NCI-H82 treated with DMSO at 0.1 percent for 48 hours (cell line): ENCODE results near the gene GAGE12H.
"Not testable (repeated sequence)": the region's sequence is repeated elsewhere in the genome, so short reads cannot be mapped to it uniquely, and the experiment has no call there.

ENCODE experiments used
- DNase-seq: peaks from one replicate; lab custom pipeline; 2025; ENCODE audit not compliant: unreplicated experiment; lab: John Stamatoyannopoulos, UW

GAGE12H gene, protein sequence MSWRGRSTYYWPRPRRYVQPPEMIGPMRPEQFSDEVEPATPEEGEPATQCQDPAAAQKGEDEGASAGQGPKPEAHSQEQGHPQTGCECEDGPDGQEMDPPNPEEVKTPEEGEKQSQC

DNA sequence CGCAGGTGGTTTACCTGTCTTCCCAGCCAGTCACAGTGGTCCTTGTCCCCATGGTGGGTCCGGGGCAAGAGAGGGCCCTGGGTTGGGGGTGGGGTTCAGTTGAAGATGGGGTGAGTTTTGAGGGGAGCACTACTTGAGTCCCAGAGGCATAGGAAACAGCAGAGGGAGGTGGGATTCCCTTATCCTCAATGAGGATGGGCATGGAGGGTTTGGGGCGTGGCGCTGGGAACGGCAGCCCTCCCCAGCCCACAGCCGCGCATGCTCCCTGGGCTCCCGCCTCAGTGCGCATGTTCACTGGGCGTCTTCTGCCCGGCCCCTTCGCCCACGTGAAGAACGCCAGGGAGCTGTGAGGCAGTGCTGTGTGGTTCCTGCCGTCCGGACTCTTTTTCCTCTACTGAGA lies at the start of gene GAGE12H:
GAGE12H (plus strand) TSS at position 301 of the 400 bp plus-strand sequence. CDS start 1,155 bp downstream, outside the sequence.
- not testable (repeated sequence) for DNase-seq

DNA sequence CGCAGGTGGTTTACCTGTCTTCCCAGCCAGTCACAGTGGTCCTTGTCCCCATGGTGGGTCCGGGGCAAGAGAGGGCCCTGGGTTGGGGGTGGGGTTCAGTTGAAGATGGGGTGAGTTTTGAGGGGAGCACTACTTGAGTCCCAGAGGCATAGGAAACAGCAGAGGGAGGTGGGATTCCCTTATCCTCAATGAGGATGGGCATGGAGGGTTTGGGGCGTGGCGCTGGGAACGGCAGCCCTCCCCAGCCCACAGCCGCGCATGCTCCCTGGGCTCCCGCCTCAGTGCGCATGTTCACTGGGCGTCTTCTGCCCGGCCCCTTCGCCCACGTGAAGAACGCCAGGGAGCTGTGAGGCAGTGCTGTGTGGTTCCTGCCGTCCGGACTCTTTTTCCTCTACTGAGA lies 47.9 kb upstream of the GAGE12H start, which contains the start of gene GAGE12C:
GAGE12C (plus strand) TSS at position 301 of the 400 bp plus-strand sequence. CDS start 1,155 bp downstream, outside the sequence.
- not testable (repeated sequence) for DNase-seq

GRCh38 chrX:49541433-49541832 lies 38.3 kb upstream of the GAGE12H start, which contains the start of gene GAGE12D:
Gene GAGE12D (plus strand): TSS chrX:49541733. CDS start chrX:49542888, 1,155 bp downstream.
- not testable (repeated sequence) for DNase-seq

GRCh38 chrX:49550989-49551388 lies 28.8 kb upstream of the GAGE12H start, which contains the start of gene GAGE12E:
Gene GAGE12E (plus strand): TSS chrX:49551289. CDS start chrX:49552444, 1,155 bp downstream.
- not testable (repeated sequence) for DNase-seq

- DNase-seq, result not testable (repeated sequence)
Observed at GRCh38 chrX:49560542-49560941, 19.2 kb upstream of the GAGE12H start, which contains the start of gene GAGE12F. Gene GAGE12F (plus strand): TSS chrX:49560842. CDS start chrX:49561997, 1,155 bp downstream.

GRCh38 chrX:49568728-49569127 lies 11.0 kb upstream of the GAGE12H start:
- not testable (repeated sequence) for DNase-seq

DNA sequence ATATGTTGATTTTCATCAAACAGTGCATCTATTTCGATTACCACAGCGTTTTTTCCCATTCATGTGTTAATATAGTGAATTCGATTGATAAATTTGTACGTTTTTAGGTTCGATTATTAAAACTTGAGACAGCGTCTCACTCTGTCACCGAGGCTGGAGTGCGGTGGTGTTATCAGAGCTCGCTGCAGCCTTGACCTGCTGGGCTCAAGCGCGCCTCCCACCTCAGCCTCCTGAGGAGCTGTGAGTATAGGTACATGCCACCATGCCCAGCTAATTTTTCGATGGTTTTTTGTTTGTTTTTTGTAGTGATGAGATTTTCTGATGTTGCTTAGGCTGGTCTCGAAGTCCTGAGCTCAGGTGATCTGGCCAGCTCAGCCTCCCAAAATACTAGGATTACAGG lies 10.6 kb upstream of the GAGE12H start:
- DNase-seq, result not testable (repeated sequence)

DNA sequence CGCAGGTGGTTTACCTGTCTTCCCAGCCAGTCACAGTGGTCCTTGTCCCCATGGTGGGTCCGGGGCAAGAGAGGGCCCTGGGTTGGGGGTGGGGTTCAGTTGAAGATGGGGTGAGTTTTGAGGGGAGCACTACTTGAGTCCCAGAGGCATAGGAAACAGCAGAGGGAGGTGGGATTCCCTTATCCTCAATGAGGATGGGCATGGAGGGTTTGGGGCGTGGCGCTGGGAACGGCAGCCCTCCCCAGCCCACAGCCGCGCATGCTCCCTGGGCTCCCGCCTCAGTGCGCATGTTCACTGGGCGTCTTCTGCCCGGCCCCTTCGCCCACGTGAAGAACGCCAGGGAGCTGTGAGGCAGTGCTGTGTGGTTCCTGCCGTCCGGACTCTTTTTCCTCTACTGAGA lies 9.6 kb upstream of the GAGE12H start, which contains the start of gene GAGE12G:
GAGE12G (plus strand) TSS at position 301 of the 400 bp plus-strand sequence. CDS start 1,155 bp downstream, outside the sequence.
- DNase-seq, result not testable (repeated sequence)

DNA sequence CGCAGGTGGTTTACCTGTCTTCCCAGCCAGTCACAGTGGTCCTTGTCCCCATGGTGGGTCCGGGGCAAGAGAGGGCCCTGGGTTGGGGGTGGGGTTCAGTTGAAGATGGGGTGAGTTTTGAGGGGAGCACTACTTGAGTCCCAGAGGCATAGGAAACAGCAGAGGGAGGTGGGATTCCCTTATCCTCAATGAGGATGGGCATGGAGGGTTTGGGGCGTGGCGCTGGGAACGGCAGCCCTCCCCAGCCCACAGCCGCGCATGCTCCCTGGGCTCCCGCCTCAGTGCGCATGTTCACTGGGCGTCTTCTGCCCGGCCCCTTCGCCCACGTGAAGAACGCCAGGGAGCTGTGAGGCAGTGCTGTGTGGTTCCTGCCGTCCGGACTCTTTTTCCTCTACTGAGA lies 9.4 kb downstream of the GAGE12H start, which contains the start of gene GAGE2A:
GAGE2A (plus strand) TSS at position 301 of the 400 bp plus-strand sequence. CDS start 1,155 bp downstream, outside the sequence.
- not testable (repeated sequence) for DNase-seq

DNA sequence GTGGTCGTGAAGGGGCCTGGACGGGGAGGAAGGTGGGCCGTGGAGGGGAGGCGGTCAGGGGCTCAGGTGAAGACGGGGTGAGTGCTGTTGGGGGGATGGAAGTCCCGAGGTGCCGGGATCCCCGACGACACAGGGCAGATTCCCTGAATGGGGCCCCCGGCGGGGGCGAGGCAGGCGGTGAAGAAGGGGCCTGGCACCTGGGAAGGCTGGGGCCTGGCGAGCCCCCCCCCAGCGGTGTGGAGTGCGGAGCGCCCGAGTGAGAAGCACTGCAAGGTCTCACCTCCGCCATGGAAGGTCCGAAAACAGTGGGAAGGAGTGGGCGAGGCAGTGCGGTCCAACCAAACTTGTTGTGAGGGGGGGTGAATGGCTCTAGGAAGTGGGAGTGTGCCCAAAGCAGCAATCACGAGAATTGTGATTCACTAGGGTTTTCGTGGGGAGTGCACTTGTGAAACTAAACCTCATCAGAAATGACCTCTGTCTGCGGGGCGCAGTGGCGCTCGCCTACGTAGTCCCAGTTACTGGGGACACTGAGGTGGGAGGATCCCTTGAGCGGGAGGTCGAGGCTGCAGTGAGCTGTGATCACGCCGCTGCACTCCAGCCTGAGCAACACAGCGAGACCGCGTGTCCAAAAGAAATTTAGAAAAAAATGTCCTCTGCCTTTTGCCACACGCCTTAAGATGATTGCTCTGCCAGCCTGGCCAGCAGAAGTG lies 10.2 kb downstream of the GAGE12H start:
- not testable (repeated sequence) for DNase-seq

DNA sequence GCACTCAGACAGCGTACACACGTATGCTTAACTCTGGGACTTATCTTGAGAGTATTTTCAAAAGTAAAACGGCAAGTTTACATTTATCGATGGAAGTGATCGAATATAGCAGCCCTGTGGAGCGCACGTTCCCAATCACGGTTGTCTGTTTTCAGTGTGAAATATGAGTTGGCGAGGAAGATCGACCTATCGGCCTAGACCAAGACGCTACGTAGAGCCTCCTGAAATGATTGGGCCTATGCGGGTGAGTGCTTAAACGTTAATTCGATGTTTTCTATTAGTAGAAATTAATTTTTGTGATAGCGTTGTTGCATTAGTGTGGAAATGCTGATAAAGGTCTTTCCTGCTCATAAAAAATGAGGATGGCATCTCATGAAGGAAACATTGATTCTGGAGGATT lies 10.7 kb downstream of the GAGE12H start:
- not testable (repeated sequence) for DNase-seq

DNA sequence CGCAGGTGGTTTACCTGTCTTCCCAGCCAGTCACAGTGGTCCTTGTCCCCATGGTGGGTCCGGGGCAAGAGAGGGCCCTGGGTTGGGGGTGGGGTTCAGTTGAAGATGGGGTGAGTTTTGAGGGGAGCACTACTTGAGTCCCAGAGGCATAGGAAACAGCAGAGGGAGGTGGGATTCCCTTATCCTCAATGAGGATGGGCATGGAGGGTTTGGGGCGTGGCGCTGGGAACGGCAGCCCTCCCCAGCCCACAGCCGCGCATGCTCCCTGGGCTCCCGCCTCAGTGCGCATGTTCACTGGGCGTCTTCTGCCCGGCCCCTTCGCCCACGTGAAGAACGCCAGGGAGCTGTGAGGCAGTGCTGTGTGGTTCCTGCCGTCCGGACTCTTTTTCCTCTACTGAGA lies 19.0 kb downstream of the GAGE12H start, which contains the start of gene GAGE1:
GAGE1 (plus strand) TSS at position 301 of the 400 bp plus-strand sequence. CDS start 1,155 bp downstream, outside the sequence.
- not testable (repeated sequence) for DNase-seq

DNA sequence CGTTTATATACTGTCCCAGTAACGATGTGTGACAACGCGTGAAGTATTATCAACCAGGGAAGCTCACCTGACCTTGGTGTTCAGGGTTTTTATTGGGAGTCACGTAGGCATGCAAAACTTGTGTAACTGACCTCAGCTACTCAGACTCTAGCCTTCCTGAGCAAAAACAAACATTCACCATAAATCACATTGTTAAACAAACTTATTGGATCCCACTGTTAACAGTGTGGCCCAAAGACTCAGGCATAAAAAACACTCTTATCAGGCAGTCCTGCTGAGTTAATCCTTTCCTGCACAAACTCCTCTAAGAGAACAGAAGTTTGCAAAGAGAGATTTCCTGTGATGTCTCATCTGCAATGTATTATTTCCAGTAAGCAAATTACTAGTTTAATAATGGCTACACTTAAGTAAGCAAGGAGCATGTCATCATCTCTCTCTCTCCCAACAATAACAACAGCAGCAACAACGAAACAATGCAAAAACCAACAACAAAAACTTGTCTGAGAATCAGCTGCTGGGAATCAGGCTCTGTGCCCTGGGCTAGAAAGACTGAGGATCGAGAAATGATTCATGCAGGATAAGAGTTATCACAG lies 31.1 kb downstream of the GAGE12H start:
- DNase-seq, result no peak

DNA sequence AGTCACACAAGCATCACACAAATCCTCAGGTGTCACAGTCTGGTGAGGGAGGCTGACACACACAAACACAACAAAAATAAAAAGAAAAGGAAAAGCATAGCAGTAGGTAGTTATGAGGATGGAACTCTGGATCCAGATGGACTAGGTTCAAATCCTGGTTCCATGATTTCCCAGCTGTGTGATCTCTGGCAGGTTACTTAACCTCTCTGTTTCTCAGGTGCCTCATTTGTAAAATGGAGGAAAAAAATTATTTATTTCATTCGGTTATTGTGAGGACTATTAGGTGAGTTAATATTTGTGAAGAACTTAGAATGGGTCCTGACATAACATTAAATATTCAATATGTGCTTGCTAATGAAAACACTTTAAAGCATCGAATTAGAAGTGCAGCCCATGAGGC lies 38.8 kb downstream of the GAGE12H start:
- DNase-seq, result no peak

DNA sequence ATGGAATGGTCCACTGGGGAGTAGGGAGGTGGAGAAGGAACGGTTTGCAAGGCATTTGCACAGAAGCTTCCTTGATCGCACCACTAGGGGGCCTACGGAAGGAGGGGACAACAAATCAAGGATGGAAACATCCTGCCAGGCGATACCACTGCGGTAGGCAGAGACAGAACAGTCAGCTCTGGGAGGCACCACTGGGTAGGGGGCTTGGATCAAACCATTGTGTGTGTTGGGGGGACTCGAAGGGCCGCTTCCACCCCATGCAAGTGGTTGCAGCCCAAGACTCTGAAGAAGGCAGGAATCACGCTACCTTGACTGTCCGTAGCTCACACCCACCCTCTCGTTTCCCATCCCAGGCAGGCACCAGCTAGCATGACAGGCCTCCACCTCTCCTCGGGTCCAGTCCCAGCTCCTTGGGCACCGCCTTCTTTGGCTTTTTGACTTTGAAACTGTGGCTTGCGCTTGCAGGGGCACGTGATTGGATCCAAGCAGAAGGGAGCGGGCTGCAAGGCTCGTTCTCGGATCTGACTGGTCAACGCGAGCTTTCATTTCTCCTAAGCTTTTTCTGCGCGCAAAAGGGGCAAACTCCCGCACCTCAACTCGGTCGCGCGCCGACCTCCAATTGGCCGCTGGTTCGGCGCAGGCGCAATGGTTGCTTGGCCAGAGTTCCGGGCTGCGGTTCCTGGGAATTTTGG lies 47.5 kb downstream of the GAGE12H start:
- no peak for DNase-seq
